CD4-positive, alpha-beta memory T cell (primary cell): ENCODE data around the gene MMP14. TPM values are rescaled to one million over a fixed set of nuclear protein-coding genes. Genes with fewer than 3 reads are reported as not detected.

Source experiments
- CTCF ChIA-PET: fragments of 350-600 bp; sonication (Branson Sonifier 250); formaldehyde crosslinking; loops from one replicate; lab custom pipeline; 2021; ENCODE audit warnings: inconsistent platforms; ENCODE audit not compliant: partially characterized antibody; lab: Charles Lee
- POLR2A ChIA-PET: fragments of 350-600 bp; sonication (Branson Sonifier 250); formaldehyde crosslinking; loops from one replicate; lab custom pipeline; 2021; ENCODE audit not compliant: partially characterized antibody; lab: Charles Lee
- DNase-seq, 5 donors: peaks; one replicate each; pipeline versions ENCODE4 v3.0.0 to v3.0.0-alpha.2; 2020 to 2022; ENCODE audit warnings: mixed read lengths in 1 of 5
- H3K27ac ChIP-seq: one replicate; pipeline ENCODE4 v1.7.0; 2013; ENCODE audit warnings: low read depth, low read length
- H3K27me3 ChIP-seq: 2 replicates; pipeline ENCODE4 v1.7.0; 2013; ENCODE audit warnings: mild to moderate bottlenecking, low read length, moderate library complexity; ENCODE audit not compliant: insufficient read depth
- H3K36me3 ChIP-seq: 2 replicates; pipeline ENCODE4 v1.7.0; 2013; ENCODE audit warnings: mild to moderate bottlenecking, low read length, moderate library complexity; ENCODE audit not compliant: insufficient read depth
- H3K4me1 ChIP-seq: 2 replicates; pipeline ENCODE4 v1.7.0; 2013; ENCODE audit warnings: mild to moderate bottlenecking, low read length, moderate library complexity; ENCODE audit not compliant: insufficient read depth
- H3K4me3 ChIP-seq, 2 donors: one replicate each; pipeline ENCODE4 v1.7.0; 2013; ENCODE audit warnings: low read length in 2 of 2, mild to moderate bottlenecking in 1 of 2
- H3K9me3 ChIP-seq, 2 donors: one replicate each; pipeline ENCODE4 v1.7.0; 2013; ENCODE audit warnings: low read length in 2 of 2, control low read depth in 1 of 2; ENCODE audit not compliant: control insufficient read depth in 1 of 2
- H3K27ac Mint-ChIP-seq, 7 donors: one replicate each; pipeline ENCODE4 v1.8.0; 2020 to 2021; ENCODE audit warnings: mixed read lengths in 7 of 7, mild to moderate bottlenecking in 6 of 7, inconsistent platforms in 3 of 7, moderate library complexity in 3 of 7
- H3K27me3 Mint-ChIP-seq, 2 donors: one replicate each; pipeline ENCODE4 v1.8.0; 2020 to 2021; ENCODE audit warnings: mixed read lengths in 2 of 2
- H3K36me3 Mint-ChIP-seq, 2 donors: one replicate each; pipeline ENCODE4 v1.8.0; 2020 to 2021; ENCODE audit warnings: mixed read lengths in 2 of 2, inconsistent platforms in 1 of 2, mild to moderate bottlenecking in 1 of 2
- H3K4me1 Mint-ChIP-seq, 4 donors: one replicate each; pipeline ENCODE4 v1.8.0; 2020 to 2021; ENCODE audit warnings: mixed read lengths in 4 of 4, mild to moderate bottlenecking in 1 of 4
- H3K4me3 Mint-ChIP-seq, 8 donors: one replicate each; pipeline ENCODE4 v1.8.0; 2020 to 2021; ENCODE audit warnings: mixed read lengths in 8 of 8, mild to moderate bottlenecking in 7 of 8, moderate library complexity in 6 of 8, inconsistent platforms in 3 of 8
- H3K9me3 Mint-ChIP-seq, 8 donors: one replicate each; pipeline ENCODE4 v1.8.0; 2020 to 2021; ENCODE audit warnings: mixed read lengths in 8 of 8, mild to moderate bottlenecking in 5 of 8, inconsistent platforms in 3 of 8, moderate library complexity in 1 of 8
- intact Hi-C: fragments of 100-400 bp; cut with micrococcal nuclease; formaldehyde crosslinking; loops from one replicate; pipeline ENCODE4 v1.15.1; 2023
- polyA plus RNA-seq, 2 donors: library from polyadenylated mRNA; unstranded; fragments of 300-500 nt; fragmentation: Illumina TruSeq; gene quantifications; one replicate each; pipeline ENCODE4 v1.2.3, GENCODE V29; 2021
- total RNA-seq, 2 experiments: library from RNA; stranded (reverse); gene quantifications; one replicate each; pipeline ENCODE4 v1.2.3, GENCODE V29; 2021

The MMP14 gene
- total and polyA plus RNA-seq, 4 experiments from 2014 or later, result 3.0 to 3.8 TPM; not detected in 2

DNA sequence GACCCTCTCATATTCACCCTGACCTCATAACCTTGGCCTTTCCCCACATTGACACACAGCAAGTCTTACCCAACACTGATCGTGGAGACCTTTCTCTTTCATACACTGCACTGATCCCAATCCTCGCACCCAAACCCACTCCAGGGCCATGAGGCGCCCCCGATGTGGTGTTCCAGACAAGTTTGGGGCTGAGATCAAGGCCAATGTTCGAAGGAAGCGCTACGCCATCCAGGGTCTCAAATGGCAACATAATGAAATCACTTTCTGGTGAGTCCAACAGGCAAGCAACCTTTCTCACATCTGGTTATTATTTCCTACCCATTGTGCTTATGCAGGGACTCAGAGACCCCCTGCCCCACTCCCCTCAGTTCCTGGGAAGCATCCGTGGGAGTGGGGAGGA is 5.4 kb downstream of the MMP14 start:
- H3K4me3 ChIP-seq, result no peak overlapping the region
- peaks cover 13% of the 10 kb centered on the region for H3K27me3 ChIP-seq
- no peak overlapping the region for H3K27ac ChIP-seq
- H3K4me3 Mint-ChIP-seq, result peak overlapping the region in 1 of 8 donors; percentile 10
- intact Hi-C loops, result no loop called here
- ChIA-PET CTCF (interaction anchor here (1.3 to 1.9 kb wide), 4 partner anchors 9 to 19 kb away, joined by 4 to 14 read pairs (median 6); no protein-coding TSS in a partner anchor), POLR2A (no interaction called here)
- no peak overlapping the region for H3K27ac Mint-ChIP-seq
- DNase-seq, result no peak
- peaks cover 10% of the 10 kb centered on the region for H3K4me1 ChIP-seq
- peaks cover 0 to 1% of the 10 kb centered on the region in 2 donors for H3K36me3 Mint-ChIP-seq
- peaks cover 0 to 13% (median 2%) of the 10 kb centered on the region in 4 donors for H3K4me1 Mint-ChIP-seq
- H3K27me3 Mint-ChIP-seq, result peaks cover 9 to 28% of the 10 kb centered on the region in 2 donors
- H3K9me3 Mint-ChIP-seq, result no peaks in the 10 kb centered on the region
- H3K36me3 ChIP-seq, result no peaks in the 10 kb centered on the region
- no peaks in the 10 kb centered on the region for H3K9me3 ChIP-seq

DNA sequence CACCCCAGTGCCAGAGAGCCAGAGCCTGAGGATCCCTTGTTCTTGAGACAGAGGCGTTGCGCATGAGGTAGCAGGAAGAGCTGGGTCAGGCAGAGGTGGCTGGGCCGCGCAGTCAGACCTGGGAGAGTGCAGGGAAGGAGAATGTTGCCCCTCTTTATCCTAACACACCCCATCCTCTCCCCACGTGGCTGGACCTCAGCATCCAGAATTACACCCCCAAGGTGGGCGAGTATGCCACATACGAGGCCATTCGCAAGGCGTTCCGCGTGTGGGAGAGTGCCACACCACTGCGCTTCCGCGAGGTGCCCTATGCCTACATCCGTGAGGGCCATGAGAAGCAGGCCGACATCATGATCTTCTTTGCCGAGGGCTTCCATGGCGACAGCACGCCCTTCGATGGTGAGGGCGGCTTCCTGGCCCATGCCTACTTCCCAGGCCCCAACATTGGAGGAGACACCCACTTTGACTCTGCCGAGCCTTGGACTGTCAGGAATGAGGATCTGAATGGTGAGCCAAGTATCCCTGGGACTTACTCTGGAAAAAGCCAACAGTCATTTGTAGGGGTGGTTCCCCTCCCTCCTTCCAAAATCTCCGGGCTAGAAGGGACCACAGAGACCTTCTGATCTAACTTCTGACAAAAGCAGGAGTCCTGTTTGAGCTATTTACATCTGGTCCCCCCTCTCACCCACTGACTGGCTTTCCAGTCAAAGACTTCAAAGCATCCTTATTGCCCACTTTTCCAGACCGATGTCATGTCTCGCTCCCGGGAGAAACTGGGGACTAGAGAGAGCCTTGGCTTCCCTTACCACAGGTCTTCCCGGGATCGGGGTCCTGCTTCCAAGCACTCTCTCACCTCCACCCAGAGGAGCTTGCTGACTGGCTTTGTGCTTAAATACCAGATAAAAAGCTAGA is 6.1 kb downstream of the MMP14 start:
- CTCF ChIA-PET, result interaction anchor here (1.2 to 3.1 kb wide), 4 partner anchors 9 to 272 kb away, joined by 3 to 13 read pairs (median 5); no protein-coding TSS in a partner anchor
- intact Hi-C loops, result no loop called here
- no peak overlapping the region for H3K27ac Mint-ChIP-seq

DNA sequence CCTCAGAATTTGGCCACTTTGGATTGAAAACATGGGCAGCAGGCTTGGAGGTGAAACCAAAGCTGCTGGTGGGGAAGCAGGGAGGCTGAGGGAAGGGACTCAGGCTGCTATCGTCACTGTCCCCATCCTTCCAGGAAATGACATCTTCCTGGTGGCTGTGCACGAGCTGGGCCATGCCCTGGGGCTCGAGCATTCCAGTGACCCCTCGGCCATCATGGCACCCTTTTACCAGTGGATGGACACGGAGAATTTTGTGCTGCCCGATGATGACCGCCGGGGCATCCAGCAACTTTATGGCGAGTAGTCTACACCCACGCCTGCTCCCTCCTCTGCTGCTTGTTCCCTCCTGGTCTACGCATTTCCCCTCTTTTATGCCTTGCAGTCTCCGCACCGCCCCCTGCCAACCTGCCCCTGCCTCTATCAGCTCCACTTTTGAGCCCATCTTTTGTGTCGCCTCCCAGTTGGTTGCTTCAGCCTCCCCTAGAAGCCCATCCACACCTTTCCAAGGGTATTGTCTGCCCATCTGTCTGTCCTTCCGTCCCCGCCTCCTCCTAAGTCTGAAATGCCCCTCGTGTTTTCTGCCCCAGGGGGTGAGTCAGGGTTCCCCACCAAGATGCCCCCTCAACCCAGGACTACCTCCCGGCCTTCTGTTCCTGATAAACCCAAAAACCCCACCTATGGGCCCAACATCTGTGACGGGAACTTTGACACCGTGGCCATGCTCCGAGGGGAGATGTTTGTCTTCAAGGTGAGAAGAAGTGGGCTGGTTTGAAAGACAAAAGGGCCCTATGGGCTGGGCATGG is 6.9 kb downstream of the MMP14 start:
- Histone ChIP-seq H3K27me3 (peaks cover 6% of the 10 kb centered on the region), H3K9me3 (no peaks in the 10 kb centered on the region), H3K4me3 (no peak overlapping the region), H3K27ac (no peak overlapping the region), H3K4me1 (no peaks in the 10 kb centered on the region), H3K36me3 (no peaks in the 10 kb centered on the region)
- peaks cover 7 to 23% of the 10 kb centered on the region in 2 donors for H3K27me3 Mint-ChIP-seq
- no peak overlapping the region for H3K4me3 Mint-ChIP-seq
- DNase-seq, result no peak
- H3K4me1 Mint-ChIP-seq, result no peaks in the 10 kb centered on the region
- no peak overlapping the region for H3K27ac Mint-ChIP-seq
- H3K9me3 Mint-ChIP-seq, result no peaks in the 10 kb centered on the region
- POLR2A ChIA-PET, result no interaction called here
- no peaks in the 10 kb centered on the region for H3K36me3 Mint-ChIP-seq
- CTCF ChIA-PET, result interaction anchor here (1.2 to 3.1 kb wide), 5 partner anchors 10 to 273 kb away, joined by 3 to 13 read pairs (median 5); no protein-coding TSS in a partner anchor
- intact Hi-C loops, result no loop called here

More for the DNA sequence above, 6.1 kb downstream of the MMP14 start:
- Mint-ChIP-seq H3K4me1 (peaks cover 0 to 6% (median 0%) of the 10 kb centered on the region in 4 donors), H3K36me3 (no peaks in the 10 kb centered on the region), H3K9me3 (no peaks in the 10 kb centered on the region), H3K4me3 (no peak overlapping the region), H3K27me3 (peaks cover 7 to 28% of the 10 kb centered on the region in 2 donors)
- Histone ChIP-seq H3K4me1 (peaks cover 3% of the 10 kb centered on the region), H3K9me3 (no peaks in the 10 kb centered on the region), H3K27ac (no peak overlapping the region), H3K27me3 (peaks cover 13% of the 10 kb centered on the region), H3K36me3 (no peaks in the 10 kb centered on the region), H3K4me3 (no peak overlapping the region)
- DNase-seq, result no peak
- POLR2A ChIA-PET, result no interaction called here

DNA sequence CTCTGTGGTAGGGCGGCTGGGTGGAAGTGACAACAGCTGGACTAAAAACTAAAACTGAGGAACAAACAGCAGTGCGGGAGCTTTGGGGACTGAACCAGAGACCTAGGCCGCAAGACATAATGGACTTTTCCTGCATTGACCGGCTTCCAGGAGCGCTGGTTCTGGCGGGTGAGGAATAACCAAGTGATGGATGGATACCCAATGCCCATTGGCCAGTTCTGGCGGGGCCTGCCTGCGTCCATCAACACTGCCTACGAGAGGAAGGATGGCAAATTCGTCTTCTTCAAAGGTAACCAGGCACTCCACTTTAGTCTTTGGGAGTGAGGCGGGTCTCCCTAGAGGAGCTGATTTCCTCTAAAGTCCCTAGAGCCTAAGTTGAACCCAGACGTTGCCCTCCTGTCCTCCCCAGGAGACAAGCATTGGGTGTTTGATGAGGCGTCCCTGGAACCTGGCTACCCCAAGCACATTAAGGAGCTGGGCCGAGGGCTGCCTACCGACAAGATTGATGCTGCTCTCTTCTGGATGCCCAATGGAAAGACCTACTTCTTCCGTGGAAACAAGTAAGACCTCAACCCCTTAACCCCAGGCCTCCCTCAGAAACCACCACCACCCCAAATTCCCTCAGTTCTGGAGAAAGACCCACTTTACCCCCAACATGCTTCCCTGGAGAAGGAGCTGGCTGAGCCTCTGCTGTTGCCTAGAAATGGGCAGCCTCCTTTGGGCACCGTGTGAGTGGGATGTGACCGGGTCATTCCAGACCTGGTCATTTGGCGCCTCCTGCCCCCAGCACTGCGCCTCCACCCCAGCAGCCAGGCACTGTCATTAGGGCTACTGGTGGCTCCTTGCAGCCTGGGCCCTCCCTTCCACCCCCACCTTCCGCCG is 8.1 kb downstream of the MMP14 start:
- Mint-ChIP-seq H3K4me1 (no peaks in the 10 kb centered on the region), H3K4me3 (no peak overlapping the region), H3K36me3 (no peaks in the 10 kb centered on the region), H3K27me3 (peaks cover 3 to 14% of the 10 kb centered on the region in 2 donors), H3K9me3 (peaks cover 0 to 1% (median 0%) of the 10 kb centered on the region in 8 donors), H3K27ac (no peak overlapping the region)
- Histone ChIP-seq H3K36me3 (no peaks in the 10 kb centered on the region), H3K4me1 (no peaks in the 10 kb centered on the region), H3K4me3 (no peak overlapping the region), H3K27ac (no peak overlapping the region), H3K9me3 (no peaks in the 10 kb centered on the region), H3K27me3 (no peaks in the 10 kb centered on the region)
- POLR2A ChIA-PET, result interaction anchor here (1.2 kb wide), 1 partner anchor 44 kb away, joined by 6 read pairs; no protein-coding TSS in a partner anchor
- no peak for DNase-seq
- CTCF ChIA-PET, result interaction anchor here (0.8 to 3.1 kb wide), 6 partner anchors 9 to 274 kb away, joined by 3 to 13 read pairs (median 4); no protein-coding TSS in a partner anchor
- intact Hi-C loops, result no loop called here

DNA sequence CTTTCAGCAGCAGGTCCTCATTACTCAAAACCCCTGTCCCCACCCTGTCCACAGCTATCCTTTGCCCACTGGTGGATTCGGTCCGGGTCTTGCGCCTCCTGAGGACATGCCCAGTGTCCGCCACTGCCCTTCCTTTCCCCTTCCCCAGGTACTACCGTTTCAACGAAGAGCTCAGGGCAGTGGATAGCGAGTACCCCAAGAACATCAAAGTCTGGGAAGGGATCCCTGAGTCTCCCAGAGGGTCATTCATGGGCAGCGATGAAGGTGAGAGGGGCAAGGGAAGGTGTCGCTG is 8.7 kb downstream of the MMP14 start:
- ChIA-PET CTCF (interaction anchor here (0.8 to 3.1 kb wide), 6 partner anchors 8 to 274 kb away, joined by 3 to 13 read pairs (median 4); no protein-coding TSS in a partner anchor), POLR2A (interaction anchor here (1.2 kb wide), 1 partner anchor 44 kb away, joined by 6 read pairs; no protein-coding TSS in a partner anchor)
- Mint-ChIP-seq H3K36me3 (no peaks in the 10 kb centered on the region), H3K27me3 (peaks cover 3 to 13% of the 10 kb centered on the region in 2 donors), H3K9me3 (peaks cover 0 to 1% (median 0%) of the 10 kb centered on the region in 8 donors), H3K4me1 (no peaks in the 10 kb centered on the region), H3K4me3 (no peak overlapping the region), H3K27ac (no peak overlapping the region)
- Histone ChIP-seq H3K9me3 (no peaks in the 10 kb centered on the region), H3K4me3 (no peak overlapping the region), H3K36me3 (no peaks in the 10 kb centered on the region), H3K27me3 (no peaks in the 10 kb centered on the region), H3K4me1 (no peaks in the 10 kb centered on the region), H3K27ac (no peak overlapping the region)
- DNase-seq, result no peak
- intact Hi-C loops, result no loop called here

DNA sequence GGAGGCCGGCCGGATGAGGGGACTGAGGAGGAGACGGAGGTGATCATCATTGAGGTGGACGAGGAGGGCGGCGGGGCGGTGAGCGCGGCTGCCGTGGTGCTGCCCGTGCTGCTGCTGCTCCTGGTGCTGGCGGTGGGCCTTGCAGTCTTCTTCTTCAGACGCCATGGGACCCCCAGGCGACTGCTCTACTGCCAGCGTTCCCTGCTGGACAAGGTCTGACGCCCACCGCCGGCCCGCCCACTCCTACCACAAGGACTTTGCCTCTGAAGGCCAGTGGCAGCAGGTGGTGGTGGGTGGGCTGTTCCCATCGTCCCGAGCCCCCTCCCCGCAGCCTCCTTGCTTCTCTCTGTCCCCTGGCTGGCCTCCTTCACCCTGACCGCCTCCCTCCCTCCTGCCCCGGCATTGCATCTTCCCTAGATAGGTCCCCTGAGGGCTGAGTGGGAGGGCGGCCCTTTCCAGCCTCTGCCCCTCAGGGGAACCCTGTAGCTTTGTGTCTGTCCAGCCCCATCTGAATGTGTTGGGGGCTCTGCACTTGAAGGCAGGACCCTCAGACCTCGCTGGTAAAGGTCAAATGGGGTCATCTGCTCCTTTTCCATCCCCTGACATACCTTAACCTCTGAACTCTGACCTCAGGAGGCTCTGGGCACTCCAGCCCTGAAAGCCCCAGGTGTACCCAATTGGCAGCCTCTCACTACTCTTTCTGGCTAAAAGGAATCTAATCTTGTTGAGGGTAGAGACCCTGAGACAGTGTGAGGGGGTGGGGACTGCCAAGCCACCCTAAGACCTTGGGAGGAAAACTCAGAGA is 9.6 kb downstream of the MMP14 start:
- Mint-ChIP-seq H3K27ac (no peak overlapping the region), H3K27me3 (peaks cover 3 to 8% of the 10 kb centered on the region in 2 donors), H3K4me3 (no peak overlapping the region), H3K9me3 (peaks cover 0 to 1% (median 0%) of the 10 kb centered on the region in 8 donors), H3K4me1 (no peaks in the 10 kb centered on the region), H3K36me3 (no peaks in the 10 kb centered on the region)
- Histone ChIP-seq H3K4me3 (no peak overlapping the region), H3K27ac (no peak overlapping the region), H3K36me3 (no peaks in the 10 kb centered on the region), H3K27me3 (no peaks in the 10 kb centered on the region), H3K9me3 (no peaks in the 10 kb centered on the region), H3K4me1 (no peaks in the 10 kb centered on the region)
- ChIA-PET POLR2A (interaction anchor here (1.2 kb wide), 1 partner anchor 43 kb away, joined by 6 read pairs; no protein-coding TSS in a partner anchor), CTCF (interaction anchor here (0.8 to 2.0 kb wide), 3 partner anchors 9 to 56 kb away, joined by 3 to 6 read pairs (median 4); no protein-coding TSS in a partner anchor)
- DNase-seq, result no peak
- intact Hi-C loops, result no loop called here
